ENCODE data around the gene SLC39A1. TPM values are rescaled to one million over a fixed set of nuclear protein-coding genes. Genes with fewer than 3 reads are reported as not detected.

SLC39A1 gene
- total and polyA plus RNA-seq, 11 donors = 31.6 to 163 (median 48.4) TPM

DNA sequence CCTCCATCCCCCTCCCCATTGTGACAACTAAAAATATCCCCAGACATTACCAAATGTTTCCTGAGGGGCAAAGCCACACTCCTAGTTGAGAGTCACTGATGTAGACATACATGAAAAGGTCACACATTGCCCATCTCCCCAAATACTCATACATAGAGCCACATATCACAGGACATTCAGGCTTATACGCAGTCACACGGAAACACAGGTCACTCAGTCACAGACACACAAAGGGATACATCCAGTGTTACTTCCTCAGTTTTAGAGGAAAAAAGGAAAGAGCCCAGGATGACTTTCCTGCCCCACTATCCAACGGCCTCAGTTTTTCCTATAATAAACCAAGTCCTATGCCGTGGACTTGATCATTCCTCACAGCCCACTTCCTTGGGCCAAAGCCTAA, 1.9 kb downstream of the SLC39A1 start:
- ATAC-seq = no peak
- no peak for DNase-seq
- no peak for TF ChIP-seq POLR2A (IDR thresholded peaks at IDR 0.05)
- TF ChIP-seq, protein P1, sequence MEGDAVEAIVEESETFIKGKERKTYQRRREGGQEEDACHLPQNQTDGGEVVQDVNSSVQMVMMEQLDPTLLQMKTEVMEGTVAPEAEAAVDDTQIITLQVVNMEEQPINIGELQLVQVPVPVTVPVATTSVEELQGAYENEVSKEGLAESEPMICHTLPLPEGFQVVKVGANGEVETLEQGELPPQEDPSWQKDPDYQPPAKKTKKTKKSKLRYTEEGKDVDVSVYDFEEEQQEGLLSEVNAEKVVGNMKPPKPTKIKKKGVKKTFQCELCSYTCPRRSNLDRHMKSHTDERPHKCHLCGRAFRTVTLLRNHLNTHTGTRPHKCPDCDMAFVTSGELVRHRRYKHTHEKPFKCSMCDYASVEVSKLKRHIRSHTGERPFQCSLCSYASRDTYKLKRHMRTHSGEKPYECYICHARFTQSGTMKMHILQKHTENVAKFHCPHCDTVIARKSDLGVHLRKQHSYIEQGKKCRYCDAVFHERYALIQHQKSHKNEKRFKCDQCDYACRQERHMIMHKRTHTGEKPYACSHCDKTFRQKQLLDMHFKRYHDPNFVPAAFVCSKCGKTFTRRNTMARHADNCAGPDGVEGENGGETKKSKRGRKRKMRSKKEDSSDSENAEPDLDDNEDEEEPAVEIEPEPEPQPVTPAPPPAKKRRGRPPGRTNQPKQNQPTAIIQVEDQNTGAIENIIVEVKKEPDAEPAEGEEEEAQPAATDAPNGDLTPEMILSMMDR (IDR thresholded peaks at IDR 0.05) = no peak
- Histone ChIP-seq H3K4me1 (peaks cover 10 to 84% (median 58%) of the 10 kb centered on the region in 12 donors), H3K4me3 (peak overlapping the region in 4 of 12 donors; percentile 69 to 88 (median 72)), H3K36me3 (peaks cover 0 to 24% (median 13%) of the 10 kb centered on the region in 9 donors), H3K27ac (peak overlapping the region in 6 of 12 donors; percentile 3 to 99 (median 94)), H3K27me3 (no peaks in the 10 kb centered on the region), H3K9me3 (no peaks in the 10 kb centered on the region)
- intact Hi-C loops (cut with DNase I) = no loop called here
- 77 to 81% (median 80%) methylated on average over 4 of the region's 4 CpGs for WGBS, 4 donors

DNA sequence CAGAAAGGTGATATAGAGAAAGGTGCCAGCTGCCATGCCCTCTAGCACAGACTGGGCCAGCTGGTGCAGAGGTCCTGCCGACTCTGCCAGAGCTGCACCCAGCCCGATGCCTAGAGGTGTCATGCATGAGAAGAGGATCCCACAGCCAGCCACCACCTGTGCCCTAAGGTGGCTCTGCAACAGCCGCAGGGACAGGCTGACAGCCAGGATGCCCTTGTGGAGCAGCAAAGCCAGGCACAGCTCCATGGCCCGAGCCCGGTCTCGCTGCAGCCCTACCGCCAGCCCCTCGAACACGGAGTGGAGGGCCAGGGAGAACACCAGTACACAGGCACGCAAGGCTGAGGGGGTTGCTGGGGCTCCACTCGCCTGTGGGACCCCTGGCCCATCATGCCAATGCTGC, 3.1 kb downstream of the SLC39A1 start:
- DNase-seq (no peak), ATAC-seq (no peak)
- intact Hi-C loops (cut with DNase I) = no loop called here
- TF ChIP-seq, protein P1 (IDR thresholded peaks at IDR 0.05) = no peak
- TF ChIP-seq POLR2A (IDR thresholded peaks at IDR 0.05) = no peak
- Histone ChIP-seq H3K4me1 (peaks cover 10 to 84% (median 63%) of the 10 kb centered on the region in 12 donors), H3K27me3 (no peaks in the 10 kb centered on the region), H3K36me3 (peaks cover 0 to 24% (median 13%) of the 10 kb centered on the region in 9 donors), H3K27ac (peak overlapping the region in 11 of 12 donors; percentile 51 to 99 (median 93)), H3K9me3 (no peaks in the 10 kb centered on the region), H3K4me3 (no peak overlapping the region)
- WGBS, 4 donors = 81 to 94% (median 91%) methylated on average over 10 to 11 of the region's 11 CpGs; no CpG with 5 or more reads in 1 of the 4 donors

DNA sequence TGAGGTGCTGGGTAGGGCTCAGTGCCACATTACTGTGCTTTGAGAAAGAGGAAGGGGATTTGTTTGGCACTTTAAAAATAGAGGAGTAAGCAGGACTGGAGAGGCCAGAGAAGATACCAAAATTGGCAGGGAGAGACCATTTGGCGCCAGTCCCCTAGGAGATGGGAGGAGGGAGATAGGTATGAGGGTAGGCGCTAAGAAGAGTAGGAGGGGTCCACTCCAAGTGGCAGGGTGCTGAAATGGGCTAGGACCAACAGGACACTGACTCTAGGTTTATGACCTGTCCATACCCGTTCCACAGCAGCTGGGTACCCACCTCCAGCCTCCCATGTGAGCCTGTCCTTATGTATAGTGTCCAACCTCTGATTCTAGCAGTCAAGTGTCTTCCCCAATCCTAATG, 3.9 kb downstream of the SLC39A1 start:
- H3K9me3 ChIP-seq = no peaks in the 10 kb centered on the region
- 42 to 51% (median 46%) methylated on average over 3 of the region's 3 CpGs for WGBS, 4 donors
- peak overlapping the region in 4 of 12 donors; percentile 93 to 100 (median 96) for H3K4me3 ChIP-seq
- H3K27ac ChIP-seq = peak overlapping the region; percentile 51 to 99 (median 93)
- peaks cover 0 to 30% (median 18%) of the 10 kb centered on the region in 9 donors for H3K36me3 ChIP-seq
- peaks cover 10 to 80% (median 61%) of the 10 kb centered on the region in 12 donors for H3K4me1 ChIP-seq
- TF ChIP-seq POLR2A (IDR thresholded peaks at IDR 0.05) = no peak
- TF ChIP-seq, protein P1 (IDR thresholded peaks at IDR 0.05) = no peak
- intact Hi-C loops (cut with DNase I) = loop anchor here in 2 of 10 donors (5.0 to 10.0 kb wide), 2 partner anchors 37 to 165 kb away; partner anchors contain the start of gene GATAD2B (in 1 of the 2)
- ATAC-seq (no peak), DNase-seq (no peak)
- no peaks in the 10 kb centered on the region for H3K27me3 ChIP-seq

DNA sequence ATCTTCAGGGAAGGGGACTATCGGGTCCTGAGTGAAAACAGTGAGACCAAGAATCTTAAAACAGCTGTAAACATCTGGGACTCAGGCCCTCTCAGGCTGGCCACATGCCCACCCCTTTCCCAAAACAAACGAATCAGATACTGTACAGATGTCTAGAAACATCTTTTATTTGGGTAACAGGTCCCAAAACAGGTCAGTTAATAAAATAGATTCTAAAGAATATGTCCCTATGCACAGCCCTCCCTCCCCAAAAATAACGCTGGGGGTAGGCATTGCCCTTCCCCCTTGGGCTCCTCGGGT, 4.4 kb downstream of the SLC39A1 start:
- DNase-seq = peak in 1 of 5 donors; percentile 65
- intact Hi-C loops (cut with DNase I) = loop anchor here in 3 of 10 donors (1.0 to 10.0 kb wide), 3 partner anchors 13 to 164 kb away; partner anchors contain the start of genes DENND4B (in 1 of the 3) and GATAD2B (in 1 of the 3)
- peak overlapping the region; percentile 51 to 99 (median 93) for H3K27ac ChIP-seq

More for the DNA sequence above, 4.4 kb downstream of the SLC39A1 start:
- Histone ChIP-seq H3K4me1 (peaks cover 10 to 76% (median 56%) of the 10 kb centered on the region in 12 donors), H3K36me3 (peaks cover 0 to 35% (median 23%) of the 10 kb centered on the region in 9 donors), H3K4me3 (peak overlapping the region in 10 of 12 donors; percentile 83 to 100 (median 94)), H3K9me3 (no peaks in the 10 kb centered on the region), H3K27me3 (no peaks in the 10 kb centered on the region)
- WGBS, 4 donors = 12 to 18% (median 16%) methylated on average over 4 of the region's 4 CpGs
- ATAC-seq = no peak
- TF ChIP-seq, protein P1 (IDR thresholded peaks at IDR 0.05) = no peak
- TF ChIP-seq POLR2A (IDR thresholded peaks at IDR 0.05) = no peak
